ENCODE measurements around the gene HIF3A.
A peak's percentile ranks its signal among the peaks of the same experiment; 100 is the strongest.

The HIF3A gene

DNA sequence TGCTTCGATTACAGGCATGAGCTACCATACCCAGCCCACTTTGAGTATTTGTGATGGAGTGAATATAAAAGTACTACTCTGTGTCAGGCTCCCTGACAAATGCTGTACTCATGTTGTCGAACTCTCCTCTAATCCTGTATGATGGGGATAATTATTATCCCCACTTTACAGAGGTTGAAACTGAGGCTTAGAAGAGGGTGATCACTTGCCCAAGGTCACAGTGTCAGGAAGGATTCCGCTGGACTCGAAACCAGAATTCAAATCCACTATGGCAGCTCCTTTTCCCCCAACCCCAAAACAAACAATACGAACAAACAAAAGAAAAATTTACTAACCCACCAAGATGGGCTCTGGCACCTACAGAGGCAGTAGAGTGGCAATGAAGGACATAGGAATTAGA is 48.3 kb downstream of the HIF3A start:
- no peak for TF ChIP-seq TAF1 (IDR thresholded peaks at IDR 0.05; ENCODE audit: borderline replicate concordance, insufficient read depth, low read length)
- no peak for TF ChIP-seq FOXP2 (optimal IDR thresholded peaks at IDR 0.05; ENCODE audit: borderline replicate concordance, extremely low read depth, extremely low read length, insufficient read depth)
- no peak for TF ChIP-seq POLR2AphosphoS5 (IDR thresholded peaks at IDR 0.05; ENCODE audit: low read depth, low read length)
- TF ChIP-seq, protein P1, sequence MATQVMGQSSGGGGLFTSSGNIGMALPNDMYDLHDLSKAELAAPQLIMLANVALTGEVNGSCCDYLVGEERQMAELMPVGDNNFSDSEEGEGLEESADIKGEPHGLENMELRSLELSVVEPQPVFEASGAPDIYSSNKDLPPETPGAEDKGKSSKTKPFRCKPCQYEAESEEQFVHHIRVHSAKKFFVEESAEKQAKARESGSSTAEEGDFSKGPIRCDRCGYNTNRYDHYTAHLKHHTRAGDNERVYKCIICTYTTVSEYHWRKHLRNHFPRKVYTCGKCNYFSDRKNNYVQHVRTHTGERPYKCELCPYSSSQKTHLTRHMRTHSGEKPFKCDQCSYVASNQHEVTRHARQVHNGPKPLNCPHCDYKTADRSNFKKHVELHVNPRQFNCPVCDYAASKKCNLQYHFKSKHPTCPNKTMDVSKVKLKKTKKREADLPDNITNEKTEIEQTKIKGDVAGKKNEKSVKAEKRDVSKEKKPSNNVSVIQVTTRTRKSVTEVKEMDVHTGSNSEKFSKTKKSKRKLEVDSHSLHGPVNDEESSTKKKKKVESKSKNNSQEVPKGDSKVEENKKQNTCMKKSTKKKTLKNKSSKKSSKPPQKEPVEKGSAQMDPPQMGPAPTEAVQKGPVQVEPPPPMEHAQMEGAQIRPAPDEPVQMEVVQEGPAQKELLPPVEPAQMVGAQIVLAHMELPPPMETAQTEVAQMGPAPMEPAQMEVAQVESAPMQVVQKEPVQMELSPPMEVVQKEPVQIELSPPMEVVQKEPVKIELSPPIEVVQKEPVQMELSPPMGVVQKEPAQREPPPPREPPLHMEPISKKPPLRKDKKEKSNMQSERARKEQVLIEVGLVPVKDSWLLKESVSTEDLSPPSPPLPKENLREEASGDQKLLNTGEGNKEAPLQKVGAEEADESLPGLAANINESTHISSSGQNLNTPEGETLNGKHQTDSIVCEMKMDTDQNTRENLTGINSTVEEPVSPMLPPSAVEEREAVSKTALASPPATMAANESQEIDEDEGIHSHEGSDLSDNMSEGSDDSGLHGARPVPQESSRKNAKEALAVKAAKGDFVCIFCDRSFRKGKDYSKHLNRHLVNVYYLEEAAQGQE (IDR thresholded peaks at IDR 0.05; ENCODE audit: insufficient read depth in 1 of 2, low read depth in 2 of 2, low read length in 2 of 2) = no peak
- TF ChIP-seq SIN3A (IDR thresholded peaks at IDR 0.05; ENCODE audit: borderline replicate concordance, insufficient read depth, low read length) = no peak

DNA sequence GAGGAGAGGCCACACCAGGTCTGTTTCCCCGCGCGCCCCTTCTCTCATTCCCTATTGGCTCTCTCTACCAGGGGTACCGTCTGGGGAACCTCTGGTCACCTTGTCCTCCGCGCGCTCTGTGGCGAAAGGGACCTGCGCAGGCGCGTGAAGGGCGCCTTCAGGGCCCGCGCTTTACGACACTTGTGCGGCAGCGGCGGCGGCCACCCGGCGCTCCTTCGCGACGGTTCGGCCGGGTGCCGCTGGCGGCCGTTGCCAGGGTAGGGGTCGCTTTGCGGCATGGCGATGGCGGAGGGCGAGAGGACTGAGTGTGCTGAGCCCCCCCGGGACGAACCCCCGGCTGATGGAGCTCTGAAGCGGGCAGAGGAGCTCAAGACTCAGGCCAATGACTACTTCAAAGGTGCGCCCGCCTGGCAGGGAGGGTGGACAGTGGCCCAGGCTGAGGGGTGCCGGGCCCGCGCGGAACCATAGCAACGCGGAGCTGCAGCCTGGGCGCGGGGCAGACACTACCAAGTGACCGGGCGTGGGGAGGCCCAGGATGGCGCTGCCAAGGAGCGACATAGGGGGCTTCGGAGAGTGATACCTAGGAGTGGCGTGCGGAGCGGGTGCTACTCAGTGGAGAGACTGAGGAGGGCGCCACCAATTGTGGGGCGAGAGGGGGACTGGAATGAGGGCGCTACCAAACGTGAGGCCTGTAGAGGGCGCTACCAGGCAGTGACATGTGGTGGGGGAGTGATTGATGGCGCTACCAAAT is 50.2 kb downstream of the HIF3A start, which contains the start of gene PPP5C:
Gene PPP5C (plus strand): TSS at position 267 of the 751 bp plus-strand sequence. CDS start 10 bp downstream, at position 277.
- TF ChIP-seq POLR2AphosphoS5 (IDR thresholded peaks at IDR 0.05; ENCODE audit: low read depth, low read length) (peak; percentile 88; the same call in 1 of the 2 replicates), FOXP2 (optimal IDR thresholded peaks at IDR 0.05; ENCODE audit: borderline replicate concordance, extremely low read depth, extremely low read length, insufficient read depth) (peak; percentile 63), TAF1 (IDR thresholded peaks at IDR 0.05; ENCODE audit: borderline replicate concordance, insufficient read depth, low read length) (peak; percentile 72), SIN3A (IDR thresholded peaks at IDR 0.05; ENCODE audit: borderline replicate concordance, insufficient read depth, low read length) (no peak)
- TF ChIP-seq, protein P1 (IDR thresholded peaks at IDR 0.05; ENCODE audit: insufficient read depth in 1 of 2, low read depth in 2 of 2, low read length in 2 of 2) = no peak

DNA sequence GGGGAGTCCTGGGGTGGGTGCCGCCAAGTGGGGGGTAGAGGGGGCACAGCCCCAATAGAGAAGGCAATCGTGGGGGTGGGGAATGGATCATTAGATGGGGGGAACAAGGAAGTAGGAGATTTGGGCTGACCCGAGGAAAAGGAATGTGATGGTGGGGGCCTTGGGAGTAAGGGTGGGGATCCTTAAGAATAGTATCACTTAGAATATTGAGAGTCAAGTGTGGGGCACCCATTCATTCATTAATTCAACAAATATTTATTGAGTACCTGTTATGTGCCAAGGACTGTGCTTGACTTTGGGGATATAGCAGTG is 50.7 kb downstream of the HIF3A start:
- TF ChIP-seq POLR2AphosphoS5 (IDR thresholded peaks at IDR 0.05; ENCODE audit: low read depth, low read length) = no peak
- TF ChIP-seq, protein P1 (IDR thresholded peaks at IDR 0.05; ENCODE audit: insufficient read depth in 1 of 2, low read depth in 2 of 2, low read length in 2 of 2) = no peak
- TF ChIP-seq TAF1 (IDR thresholded peaks at IDR 0.05; ENCODE audit: borderline replicate concordance, insufficient read depth, low read length) = no peak

DNA sequence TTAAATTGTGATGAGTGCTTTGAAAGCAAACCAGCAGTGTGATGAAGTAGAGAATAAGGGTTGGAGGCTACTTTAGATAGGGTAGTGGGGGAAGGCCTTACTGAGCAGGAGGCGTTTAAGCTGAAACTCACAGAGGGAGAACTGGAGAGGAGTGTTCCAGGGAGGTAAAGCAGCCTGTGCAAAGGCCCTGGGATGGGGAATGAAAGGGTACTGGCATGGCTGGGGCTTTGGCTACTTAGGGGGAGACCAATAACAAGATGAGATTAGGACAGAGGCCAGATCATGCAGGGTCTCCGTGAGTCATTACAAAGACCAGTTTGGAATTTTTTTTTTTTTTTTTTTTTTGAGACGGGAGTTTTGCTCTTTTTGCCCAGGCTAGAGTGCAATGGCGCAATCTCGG is 51.1 kb downstream of the HIF3A start:
- no peak for TF ChIP-seq POLR2AphosphoS5 (IDR thresholded peaks at IDR 0.05; ENCODE audit: low read depth, low read length)
- no peak for TF ChIP-seq FOXP2 (optimal IDR thresholded peaks at IDR 0.05; ENCODE audit: borderline replicate concordance, extremely low read depth, extremely low read length, insufficient read depth)
- no peak for TF ChIP-seq TAF1 (IDR thresholded peaks at IDR 0.05; ENCODE audit: borderline replicate concordance, insufficient read depth, low read length)
- TF ChIP-seq, protein P1 (IDR thresholded peaks at IDR 0.05; ENCODE audit: insufficient read depth in 1 of 2, low read depth in 2 of 2, low read length in 2 of 2) = no peak
- TF ChIP-seq SIN3A (IDR thresholded peaks at IDR 0.05; ENCODE audit: borderline replicate concordance, insufficient read depth, low read length) = no peak
